GM19099 (cell line): ENCODE results near the gene LYPLA2.

Experiments
- POLR2A ChIP-seq: IDR thresholded peaks from 3 replicates; pipeline ENCODE4 v1.6.1; 2011; ENCODE audit warnings: low read depth; ENCODE audit not compliant: insufficient read length; ENCODE audit errors: extremely low read depth

Gene LYPLA2

GRCh38 chr1:23790696-23791515 lies at the start of gene LYPLA2:
Gene LYPLA2 (plus strand): TSS chr1:23791145. CDS start chr1:23792683, 1,538 bp downstream.
- peak; percentile 68 for TF ChIP-seq POLR2A

GRCh38 chr1:23741609-23742008 lies 49.3 kb upstream of the LYPLA2 start:
- TF ChIP-seq POLR2A, result no peak

- TF ChIP-seq POLR2A, result no peak
Observed at GRCh38 chr1:23742670-23743286, 48.2 kb upstream of the LYPLA2 start.

- TF ChIP-seq POLR2A, result peak; percentile 93
Observed at GRCh38 chr1:23743287-23744152, 47.4 kb upstream of the LYPLA2 start, which contains the start of gene ELOA. Gene ELOA (plus strand): TSS chr1:23743471. CDS start chr1:23743504, 33 bp downstream.

- no peak for TF ChIP-seq POLR2A
Observed at GRCh38 chr1:23745515-23745914, 45.4 kb upstream of the LYPLA2 start.

GRCh38 chr1:23748016-23748415 lies 42.9 kb upstream of the LYPLA2 start:
- no peak for TF ChIP-seq POLR2A

- no peak for TF ChIP-seq POLR2A
Observed at GRCh38 chr1:23751050-23751814, 39.7 kb upstream of the LYPLA2 start.

GRCh38 chr1:23751815-23752200 lies 39.1 kb upstream of the LYPLA2 start:
- no peak for TF ChIP-seq POLR2A

GRCh38 chr1:23752909-23753308 lies 38.0 kb upstream of the LYPLA2 start:
- TF ChIP-seq POLR2A, result no peak

GRCh38 chr1:23756676-23757075 lies 34.3 kb upstream of the LYPLA2 start:
- TF ChIP-seq POLR2A, result no peak

- no peak for TF ChIP-seq POLR2A
Observed at GRCh38 chr1:23757812-23758211, 33.1 kb upstream of the LYPLA2 start.

- no peak for TF ChIP-seq POLR2A
Observed at GRCh38 chr1:23759277-23759676, 31.7 kb upstream of the LYPLA2 start.

GRCh38 chr1:23763041-23763577 lies 27.8 kb upstream of the LYPLA2 start:
- TF ChIP-seq POLR2A, result no peak

GRCh38 chr1:23768733-23769132 lies 22.2 kb upstream of the LYPLA2 start:
- TF ChIP-seq POLR2A, result no peak
